Activated CD8-positive, alpha-beta memory T cell treated with anti-CD3 and anti-CD28 coated beads, Interleukin-2, amount 50 U/mL, for 4 hours (primary cell): ENCODE data around the gene AGPS.
"Not testable (repeated sequence)": the region's sequence is repeated elsewhere in the genome, so short reads cannot be mapped to it uniquely, and the experiment has no call there.

Experiments
- DNase-seq: peaks from one replicate; pipeline ENCODE4 v3.0.0-alpha.2; 2020

AGPS gene

DNA sequence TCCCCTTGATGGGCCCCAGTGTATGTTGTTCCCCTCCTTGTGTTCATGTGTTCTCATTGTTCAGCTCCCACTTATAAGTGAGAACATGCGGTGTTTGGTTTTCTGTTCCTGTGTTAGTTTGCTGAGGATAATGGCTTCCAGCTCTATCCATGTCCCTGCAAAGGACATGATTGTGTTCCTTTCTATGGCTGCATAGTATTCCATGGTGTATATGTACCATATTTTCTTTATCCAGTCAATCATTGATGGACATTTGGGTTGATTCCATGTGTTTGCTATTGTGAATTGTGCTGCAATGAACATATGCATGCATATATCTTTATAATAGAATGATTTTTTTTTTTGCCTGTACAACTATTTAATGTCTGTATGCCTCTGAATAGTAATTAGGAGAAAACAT is 31.5 kb downstream of the AGPS start:
- not testable (repeated sequence) for DNase-seq

DNA sequence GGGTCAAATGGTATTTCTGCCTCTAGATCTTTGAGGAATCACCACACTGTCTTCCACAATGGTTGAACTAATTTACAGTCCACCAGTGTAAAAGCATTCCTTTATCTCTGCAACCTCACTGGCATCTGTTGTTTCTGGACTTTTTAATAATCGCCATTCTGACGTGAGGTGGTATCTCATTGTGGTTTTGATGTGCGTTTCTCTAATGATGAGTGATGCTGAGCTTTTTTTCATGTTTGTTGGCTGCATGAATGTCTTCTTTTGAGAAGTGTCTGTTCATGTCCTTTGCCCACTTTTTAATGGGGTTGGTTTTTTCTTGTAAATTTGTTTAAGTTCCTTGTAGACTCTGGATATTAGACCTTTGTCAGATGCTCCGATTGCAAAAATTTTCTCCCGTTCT is 32.0 kb downstream of the AGPS start:
- DNase-seq: not testable (repeated sequence)

DNA sequence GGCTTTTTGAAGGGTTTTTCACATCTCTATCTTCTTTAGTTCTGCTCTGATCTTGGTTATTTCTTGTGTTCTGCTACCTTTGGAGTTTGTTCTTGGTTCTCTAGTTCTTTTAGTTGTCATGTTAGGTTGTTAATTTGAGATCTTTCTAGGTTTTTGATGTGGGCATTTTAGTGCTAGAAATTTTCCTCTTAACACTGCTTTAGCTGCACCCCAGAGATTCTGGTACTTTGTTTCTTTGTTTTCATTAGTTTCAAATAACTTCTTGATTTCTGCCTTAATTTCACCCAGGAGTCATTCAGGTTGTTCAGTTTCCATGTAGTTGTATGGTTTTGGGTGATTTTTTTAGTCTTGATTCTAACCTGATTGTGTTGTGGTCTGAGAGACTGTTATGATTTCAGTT is 34.7 kb downstream of the AGPS start:
- DNase-seq: no peak

DNA sequence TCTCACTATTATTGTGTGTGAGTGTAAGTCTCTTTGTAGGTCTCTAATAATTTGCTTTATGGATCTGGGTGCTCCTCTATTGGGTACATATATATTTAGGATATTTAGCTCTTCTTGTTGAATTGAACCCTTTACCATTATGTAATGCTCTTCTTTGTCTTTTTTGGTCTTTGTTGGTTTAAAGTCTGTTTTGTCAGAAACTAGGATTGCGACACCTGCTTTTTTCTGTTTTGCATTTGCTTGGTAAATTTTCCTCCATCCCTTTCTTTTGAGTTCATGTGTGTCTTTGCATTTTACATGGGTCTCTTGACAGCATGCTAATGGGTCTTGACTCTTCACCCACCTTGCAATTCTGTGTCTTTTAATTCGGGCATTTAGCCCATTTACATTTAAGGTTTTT is 35.4 kb downstream of the AGPS start:
- DNase-seq: not testable (repeated sequence)

DNA sequence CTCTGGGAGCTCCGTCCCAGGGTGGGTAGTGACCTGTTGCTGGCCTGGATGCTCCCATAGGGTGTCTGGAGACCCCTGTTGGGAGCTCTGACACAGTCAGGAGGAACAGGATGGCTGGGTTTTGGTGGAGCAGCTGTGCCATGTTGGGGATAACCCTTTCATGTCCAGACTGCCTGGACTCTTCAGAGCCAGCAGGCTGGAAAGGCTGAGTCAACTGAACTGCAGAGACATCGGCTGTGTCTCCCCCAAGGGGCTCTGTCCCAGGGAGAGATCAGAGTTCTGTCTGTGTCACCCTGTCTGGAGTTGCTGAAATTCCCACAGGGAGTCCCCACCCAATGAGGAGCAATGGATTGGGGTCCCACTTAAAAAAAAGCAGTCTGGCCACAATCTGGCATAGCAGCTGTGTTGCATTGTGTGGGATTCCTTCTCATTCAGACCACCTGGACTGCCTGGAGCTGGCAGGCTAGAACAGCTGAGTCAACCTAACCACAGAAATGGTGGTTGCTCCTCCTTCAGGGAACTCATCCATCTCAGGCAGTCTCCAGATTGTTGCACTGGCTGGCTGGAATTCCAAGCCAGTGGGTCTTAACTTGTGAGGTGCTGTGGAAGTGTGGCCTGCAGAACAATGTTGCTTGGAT is 37.2 kb downstream of the AGPS start:
- no peak for DNase-seq

DNA sequence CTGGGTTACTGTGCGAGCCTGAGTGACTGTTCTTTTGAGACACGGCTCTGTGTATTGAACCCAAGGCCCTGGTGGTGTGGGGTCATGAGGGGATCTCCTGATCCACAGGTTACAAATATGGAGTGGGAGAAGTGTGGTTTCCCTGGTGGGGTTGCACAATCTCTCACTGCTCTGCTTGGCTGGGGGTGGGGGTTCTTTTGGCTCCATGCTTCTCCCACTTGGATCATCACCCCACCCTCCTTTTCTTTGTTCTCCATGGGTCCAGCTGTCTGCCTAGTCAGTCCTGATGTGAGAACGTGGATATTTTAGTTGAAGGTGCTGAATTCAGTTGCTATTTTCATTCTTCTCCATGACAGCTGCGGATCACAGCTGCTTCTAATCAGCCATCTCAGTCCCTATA is 37.8 kb downstream of the AGPS start:
- no peak for DNase-seq

DNA sequence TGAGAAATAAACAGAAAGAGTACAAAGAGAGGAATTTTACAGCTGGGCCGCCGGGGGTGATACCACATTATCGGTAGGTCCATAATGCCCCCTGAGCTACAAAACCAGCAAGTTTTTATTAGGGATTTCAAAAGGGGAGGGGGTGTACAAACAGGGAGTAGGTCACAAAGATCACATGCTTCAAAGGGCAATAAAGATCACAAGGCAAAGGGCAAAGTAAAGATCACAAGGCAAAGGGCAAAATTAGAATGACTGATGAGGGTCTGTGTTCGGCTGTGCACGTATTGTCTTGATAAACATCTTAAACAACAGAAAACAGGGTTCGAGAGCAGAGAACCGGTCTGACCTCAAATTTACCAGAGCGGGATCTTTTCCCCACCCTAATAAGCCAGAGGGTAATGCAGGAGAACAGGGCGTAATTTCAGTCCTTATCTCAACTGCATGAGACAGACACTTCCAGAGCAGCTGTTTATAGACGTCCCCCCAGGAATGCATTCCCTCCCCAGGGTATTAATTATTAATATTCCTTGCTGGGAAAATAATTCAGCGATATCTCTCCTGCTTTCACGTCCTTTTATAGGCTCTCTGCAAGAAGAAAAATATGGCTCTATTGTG is 38.6 kb downstream of the AGPS start:
- not testable (repeated sequence) for DNase-seq

DNA sequence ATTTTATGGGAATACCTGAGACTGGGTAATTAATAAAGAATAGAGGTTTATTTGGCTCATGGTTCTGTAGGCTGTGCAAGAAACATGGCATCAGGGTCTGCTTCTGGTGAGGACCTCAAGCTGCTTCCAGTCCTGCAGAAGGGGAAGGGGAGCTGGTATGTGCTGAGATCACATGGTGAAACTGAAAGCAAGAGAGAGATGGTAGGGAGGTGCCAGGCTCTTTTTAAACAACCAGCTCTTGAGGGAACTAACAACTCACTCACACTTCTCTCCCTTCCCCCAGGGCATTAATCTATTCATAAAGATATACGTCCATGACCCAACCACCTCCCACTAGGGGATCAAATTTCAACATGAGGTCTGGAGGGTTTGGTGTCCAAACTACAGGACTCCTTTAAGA is 40.1 kb downstream of the AGPS start:
- DNase-seq: no peak

DNA sequence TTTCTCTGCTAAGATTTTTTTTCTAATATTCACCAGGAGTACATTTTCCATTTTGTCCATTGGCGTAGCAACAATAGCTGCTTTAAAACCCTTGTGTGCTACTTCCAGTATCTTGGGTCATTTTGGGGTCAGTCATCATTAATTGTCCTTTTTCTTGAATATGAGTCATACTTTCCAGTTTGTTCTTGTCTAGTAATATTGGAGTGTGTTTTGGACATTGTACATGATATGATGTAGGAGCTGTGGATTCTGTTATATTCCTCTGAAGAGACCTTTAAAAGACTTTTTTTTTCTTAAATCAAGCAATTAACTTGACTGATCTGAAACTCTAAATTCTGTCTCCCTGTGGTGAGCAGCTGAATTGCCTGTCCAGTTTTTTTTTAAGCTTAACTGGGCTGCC is 40.8 kb downstream of the AGPS start:
- no peak for DNase-seq

DNA sequence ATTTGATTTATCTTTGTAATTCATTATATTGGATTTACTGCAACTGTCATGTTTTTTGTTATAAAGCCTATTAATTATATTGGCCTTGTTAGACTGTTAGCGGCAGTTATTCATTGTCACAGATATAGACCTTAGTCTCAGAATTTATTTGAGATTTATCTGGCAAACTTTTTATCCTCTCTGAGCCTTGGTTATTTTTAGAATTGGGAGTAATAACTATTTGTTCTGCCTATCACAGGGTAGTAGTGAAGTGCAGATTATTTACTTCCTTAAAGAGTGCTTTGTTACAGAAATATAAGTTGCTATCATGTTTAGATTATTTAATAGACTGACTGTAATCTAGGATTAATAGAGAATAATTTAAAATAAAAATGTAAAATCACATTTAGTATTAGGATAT is 41.9 kb downstream of the AGPS start:
- DNase-seq: no peak

DNA sequence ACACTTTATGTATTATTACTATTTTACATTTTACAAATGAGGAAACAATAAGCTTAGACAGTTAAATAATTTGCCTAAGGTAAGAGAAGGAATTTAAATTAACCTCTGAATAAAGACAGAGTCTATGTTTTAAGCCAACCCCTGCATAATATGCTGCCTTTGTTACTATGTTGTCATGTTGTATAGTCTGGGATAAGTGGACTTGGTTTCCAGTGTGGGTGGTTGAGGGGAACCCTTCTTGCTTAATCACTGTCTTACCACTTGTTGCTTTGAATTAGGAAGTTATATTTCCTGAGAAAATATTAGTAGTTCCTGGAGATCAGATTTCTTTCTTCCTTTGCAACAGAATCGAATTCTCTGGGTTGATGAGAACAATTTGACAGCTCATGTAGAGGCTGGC is 52.6 kb downstream of the AGPS start:
- no peak for DNase-seq

DNA sequence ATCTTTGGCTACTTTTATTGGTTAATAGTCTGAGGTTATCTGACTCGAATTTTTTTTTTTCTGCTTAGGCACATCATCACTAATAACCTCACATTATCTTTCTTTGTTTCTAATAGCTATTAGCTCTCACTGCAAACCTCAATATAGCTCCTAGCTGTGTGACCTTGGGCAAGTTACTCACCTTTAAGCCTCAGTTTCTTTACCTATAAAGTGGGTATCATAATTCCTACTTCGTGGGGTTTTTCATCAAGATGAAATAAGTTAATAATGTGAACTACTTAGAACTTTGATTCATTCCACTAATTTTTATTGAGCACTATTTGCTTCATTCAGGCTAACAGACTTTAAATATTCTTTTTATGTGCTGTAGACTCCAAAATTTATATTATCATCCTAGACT is 55.5 kb downstream of the AGPS start:
- DNase-seq: no peak

DNA sequence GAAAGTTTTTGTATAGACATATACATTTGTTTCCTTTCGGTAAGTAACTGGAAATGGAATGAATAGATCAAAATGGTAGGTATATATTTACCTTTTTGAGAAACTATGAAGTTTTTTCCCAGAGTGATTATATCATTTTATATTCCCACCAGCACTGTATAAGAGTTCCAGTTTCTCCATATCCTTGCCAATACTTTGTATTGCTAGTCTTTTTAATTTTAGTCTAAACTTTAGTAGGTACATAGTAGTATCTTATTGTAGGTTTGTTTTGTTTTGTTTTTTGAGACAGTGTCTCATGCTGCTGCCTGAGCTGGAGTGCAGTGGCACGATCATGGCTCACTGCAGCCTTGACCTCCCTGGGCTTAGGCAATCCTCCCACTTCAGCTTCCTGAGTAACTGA is 56.6 kb downstream of the AGPS start:
- DNase-seq: no peak

DNA sequence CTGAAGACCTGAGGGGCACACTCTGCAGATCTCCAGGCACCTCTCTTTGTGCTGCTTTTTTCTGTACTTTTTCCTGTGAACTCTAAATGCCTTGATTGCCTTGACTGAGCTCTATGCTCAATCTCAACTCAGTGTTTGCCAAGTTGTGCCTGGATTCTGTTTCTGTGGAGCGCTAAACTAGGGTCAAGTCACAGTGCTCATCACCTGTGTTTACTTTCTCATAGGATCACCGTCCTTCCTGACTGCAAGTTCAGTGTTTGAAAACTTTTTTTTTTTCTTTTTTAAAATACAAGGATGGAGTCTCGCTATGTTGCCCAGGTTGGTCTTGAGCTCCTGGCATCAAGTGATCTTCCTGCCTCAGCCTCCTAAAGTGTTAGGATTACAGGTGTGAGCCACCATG is 62.6 kb downstream of the AGPS start:
- no peak for DNase-seq

DNA sequence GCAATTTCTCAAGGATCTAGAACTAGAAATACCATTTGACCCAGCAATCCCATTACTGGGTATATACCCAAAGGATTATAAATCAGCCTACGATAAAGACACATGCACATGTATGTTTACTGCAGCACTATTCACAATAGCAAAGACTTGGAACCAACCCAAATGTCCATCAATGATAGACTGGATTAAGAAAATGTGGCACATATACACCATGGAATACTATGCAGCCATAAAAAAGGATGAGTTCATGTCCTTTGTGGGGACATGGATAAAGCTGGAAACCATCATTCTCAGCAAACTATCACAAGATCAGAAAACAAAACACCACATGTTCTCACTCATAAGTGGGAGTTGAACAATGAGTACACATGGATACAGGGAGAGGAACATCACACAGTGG is 67.2 kb downstream of the AGPS start:
- not testable (repeated sequence) for DNase-seq

DNA sequence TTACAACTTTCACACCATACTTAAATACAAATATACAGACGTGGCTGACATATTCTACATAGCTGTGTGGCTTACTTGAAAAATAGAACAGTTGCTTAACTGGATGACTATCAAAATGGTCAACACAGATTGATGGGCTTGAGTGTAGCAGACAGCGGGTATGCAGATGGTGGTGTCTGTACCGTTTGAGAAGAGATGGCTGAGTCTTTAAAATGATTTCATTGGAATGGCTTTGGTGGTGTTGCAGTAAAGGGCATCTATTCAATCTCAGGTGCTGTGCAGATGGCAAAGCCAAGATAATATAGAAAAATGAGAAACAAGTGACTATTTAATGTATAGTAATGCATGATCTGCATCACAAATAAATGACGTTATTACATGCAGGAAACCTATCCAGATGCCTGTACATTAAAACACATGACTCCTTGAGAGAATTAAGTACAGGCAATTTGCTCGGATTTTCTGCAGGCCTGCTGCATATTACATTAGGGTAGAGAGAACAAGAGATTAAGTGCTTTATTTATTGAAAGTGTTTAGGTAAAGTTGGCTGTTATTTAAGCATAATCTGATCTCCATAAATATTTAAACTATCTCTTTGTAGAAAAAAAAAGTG is 68.5 kb downstream of the AGPS start:
- DNase-seq: no peak

DNA sequence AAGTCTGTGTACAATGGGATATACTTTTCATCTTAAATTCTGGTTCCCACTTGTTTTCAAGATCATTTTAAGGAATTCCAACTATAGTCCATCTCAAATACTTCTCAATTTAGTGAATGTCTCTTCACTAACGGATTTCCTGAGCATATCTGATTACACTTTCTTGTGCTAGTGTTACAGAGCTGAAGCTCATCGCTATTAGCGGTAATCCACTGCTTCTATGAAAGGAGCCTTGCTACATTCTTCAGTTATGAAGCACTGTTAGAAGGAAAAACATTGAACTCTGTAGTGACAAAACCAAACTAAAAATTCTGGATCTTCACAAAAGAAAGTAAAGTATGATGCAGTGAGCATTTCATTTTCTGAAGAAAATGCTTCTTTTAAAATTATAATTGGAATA is 72.0 kb downstream of the AGPS start:
- DNase-seq: no peak

DNA sequence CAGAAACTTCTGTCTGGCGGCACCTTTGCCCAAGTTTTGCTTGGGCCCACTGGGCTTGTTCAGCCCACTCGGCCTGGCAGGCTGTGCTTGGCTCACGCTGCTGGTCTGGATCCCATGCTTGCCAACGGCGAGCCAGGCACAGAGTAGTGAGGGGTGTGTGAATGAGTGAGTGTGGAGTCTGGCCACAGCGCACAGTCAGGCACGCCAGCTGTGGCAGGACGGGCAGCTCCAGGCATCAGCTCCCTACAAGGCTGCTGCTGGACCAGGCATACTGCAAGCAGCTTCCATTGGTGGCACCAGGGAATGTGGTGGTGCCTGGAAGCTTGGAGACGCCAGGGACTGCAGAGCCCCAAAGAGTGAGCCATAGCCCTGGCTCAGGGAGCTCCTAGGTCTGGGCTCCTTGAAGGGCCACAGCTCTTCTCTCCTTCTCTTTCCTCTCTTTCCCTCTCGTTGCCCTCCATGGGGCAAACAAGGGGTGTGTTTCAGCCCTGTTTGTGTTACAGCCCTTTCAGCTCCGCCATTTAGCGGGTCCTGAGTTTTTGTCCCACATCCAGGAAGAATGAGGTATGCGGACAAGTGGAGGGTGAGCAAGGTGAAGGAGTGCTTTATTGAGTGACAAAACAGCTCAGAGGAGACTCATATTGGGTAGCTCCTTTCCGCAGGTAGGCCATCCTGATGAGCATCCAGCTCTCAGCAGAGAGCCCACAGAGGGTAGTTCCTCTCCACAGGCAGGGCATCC is 73.0 kb downstream of the AGPS start:
- DNase-seq: no peak

DNA sequence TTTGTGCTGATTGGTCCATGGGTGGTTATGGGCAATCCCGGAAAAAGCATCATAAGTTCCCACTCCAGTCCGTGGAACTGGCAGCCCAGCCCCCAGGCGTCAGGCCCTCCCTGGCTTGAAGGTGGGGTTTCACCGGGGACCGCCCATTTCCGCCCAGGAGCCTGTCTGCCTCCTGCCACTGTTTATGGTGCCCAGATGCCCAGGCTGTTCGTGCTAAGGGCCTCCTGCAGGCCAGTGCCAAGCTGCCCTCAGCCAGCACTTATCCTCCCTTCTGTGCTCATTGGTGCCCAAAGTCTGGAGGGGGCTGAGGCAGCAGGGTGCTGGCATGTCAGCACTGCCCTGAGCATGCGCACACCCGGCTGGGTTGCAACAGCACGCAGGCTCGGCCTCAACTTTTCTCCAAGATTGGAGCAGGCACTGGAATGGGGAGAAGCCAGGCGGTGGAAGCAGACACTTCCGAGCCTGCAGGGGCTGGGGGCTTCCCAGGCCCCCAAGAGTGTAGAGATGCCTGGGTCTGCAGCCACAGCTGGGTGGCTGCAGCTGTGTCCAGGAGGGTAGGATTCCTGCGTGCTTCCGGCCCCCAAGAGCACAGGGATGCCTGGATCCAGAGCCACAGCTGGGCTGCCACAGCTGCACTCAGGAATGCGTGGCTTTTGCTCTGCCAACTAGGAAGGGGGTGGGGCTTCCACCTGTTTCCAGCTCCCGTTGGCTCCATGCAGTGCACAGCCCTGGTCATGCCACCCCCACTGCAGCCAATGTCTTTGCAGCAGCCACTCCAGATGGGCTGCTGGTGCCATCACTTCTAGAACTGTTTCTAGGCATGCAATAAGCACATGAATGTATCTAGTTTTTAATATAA is 74.0 kb downstream of the AGPS start:
- DNase-seq: no peak

DNA sequence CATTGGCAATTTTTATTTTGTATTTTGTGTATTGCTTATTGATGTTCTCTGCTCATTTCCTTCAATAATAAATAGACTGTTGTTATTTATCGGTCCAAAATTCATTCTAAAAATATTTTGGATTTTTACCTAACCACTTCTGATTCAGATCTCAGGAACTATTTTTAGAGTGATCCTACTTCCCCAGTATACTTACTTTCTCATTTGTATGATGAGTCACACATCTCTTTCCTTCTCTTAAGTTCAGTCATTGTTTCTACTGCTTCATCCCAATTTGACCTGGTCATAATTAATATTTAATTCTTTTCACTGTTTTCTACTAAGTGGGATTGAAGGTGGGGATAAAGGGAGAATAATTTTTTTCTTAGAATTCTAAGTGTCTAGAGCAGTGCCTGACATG is 75.1 kb downstream of the AGPS start:
- DNase-seq: no peak

DNA sequence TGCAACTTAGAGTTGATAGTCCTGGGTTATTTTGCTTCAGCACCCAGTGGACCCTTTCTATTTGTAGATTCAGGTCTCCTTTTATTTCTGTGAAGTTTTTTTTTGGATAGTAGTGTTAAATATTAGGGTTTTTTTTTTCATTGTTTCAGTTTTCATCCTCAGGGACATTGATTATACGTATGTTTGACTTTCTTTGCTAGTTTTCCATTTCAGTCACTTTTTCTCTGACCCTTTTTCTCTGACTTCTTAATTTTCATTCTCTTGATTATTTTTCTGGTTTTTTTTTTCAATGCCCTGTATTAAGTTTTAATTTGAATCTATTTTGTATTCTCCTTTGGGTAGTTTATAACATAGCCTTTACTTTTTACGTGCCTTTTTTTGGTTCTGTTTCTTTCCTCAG is 79.4 kb downstream of the AGPS start:
- no peak for DNase-seq

DNA sequence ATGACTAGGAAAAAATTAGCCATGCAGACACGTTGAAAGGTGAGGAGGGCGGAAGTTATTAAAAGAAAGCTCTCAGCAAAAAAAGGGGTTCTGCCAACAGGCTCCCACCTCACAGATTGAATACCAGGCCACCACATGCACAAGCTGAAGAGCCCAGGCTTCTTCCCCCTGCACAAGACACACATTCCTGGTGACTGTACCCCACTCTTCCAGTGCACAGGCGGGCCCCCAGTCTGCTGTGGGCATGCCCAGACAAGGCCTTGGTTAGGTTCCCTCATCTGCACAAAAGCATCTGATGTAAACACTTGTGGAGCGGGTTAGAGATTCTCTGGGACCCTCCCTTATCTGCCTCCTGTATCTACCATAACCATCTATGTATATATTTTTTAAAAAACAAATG is 81.7 kb downstream of the AGPS start:
- no peak for DNase-seq

DNA sequence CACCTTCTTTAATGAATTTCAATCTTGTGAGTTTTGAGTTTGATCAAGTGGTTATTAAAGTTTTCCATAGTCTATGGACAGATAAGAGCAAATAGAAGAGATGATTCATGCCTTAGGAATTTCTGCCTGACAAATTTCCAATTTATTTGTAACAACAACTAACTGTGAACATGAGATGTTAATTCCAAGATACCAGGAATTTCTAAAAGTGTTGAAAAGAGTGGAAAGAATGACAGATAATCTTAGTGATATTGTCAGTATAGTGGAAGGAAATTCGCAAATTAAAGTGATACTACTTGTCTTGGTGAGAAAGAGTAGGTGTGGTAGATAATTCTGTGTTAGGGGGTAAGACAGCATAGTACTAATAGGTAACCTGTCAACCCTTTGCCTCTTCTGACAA is 82.4 kb downstream of the AGPS start:
- DNase-seq: no peak
